Lower leg skin (tissue), 3 donors: ENCODE measurements around the gene METTL15.

Experiments
- CTCF ChIP-seq, 3 donors: fragments of 450-650 bp; IDR thresholded peaks; one replicate each; pipeline ENCODE4 v1.5.1; 2016; ENCODE audit warnings: antibody characterized with exemption in 3 of 3, mild to moderate bottlenecking in 3 of 3, moderate library complexity in 2 of 3
- POLR2A ChIP-seq, 2 donors: fragments of 450-650 bp; IDR thresholded peaks; one replicate each; pipeline ENCODE4 v1.6.1; 2016 to 2017; ENCODE audit warnings: antibody characterized with exemption in 2 of 2, mild to moderate bottlenecking in 1 of 2, moderate library complexity in 1 of 2

DNA sequence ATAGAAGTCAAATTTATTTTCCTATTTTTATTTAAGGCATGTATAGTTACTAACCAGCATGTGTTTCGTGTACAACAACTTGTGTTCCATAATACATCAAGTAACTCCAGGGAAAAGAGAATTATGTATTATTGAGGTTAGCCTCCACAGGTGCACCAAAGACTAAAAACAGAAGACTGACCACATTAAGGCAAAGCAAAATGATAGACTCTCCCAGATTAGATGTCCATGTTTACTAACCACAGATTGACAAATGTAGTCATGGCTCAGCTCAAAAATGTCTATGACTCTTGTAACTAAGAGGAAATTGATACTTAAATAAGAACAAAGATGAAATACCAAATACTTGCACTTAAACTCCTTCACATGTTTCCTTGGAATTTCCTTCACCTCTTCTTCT is 238.5 kb downstream of the METTL15 start:
- TF ChIP-seq CTCF (IDR thresholded peaks at IDR 0.05) (no peak), POLR2A (IDR thresholded peaks at IDR 0.05) (no peak)
